GM18951 (cell line): Measurements from ENCODE around the gene ADAMTS2.

Source experiments
- POLR2A ChIP-seq: IDR thresholded peaks from 4 replicates; pipeline ENCODE4 v1.6.1; 2011; ENCODE audit warnings: mild to moderate bottlenecking; ENCODE audit not compliant: insufficient read length, insufficient read depth; ENCODE audit errors: extremely low read depth
- in situ Hi-C: fragments of 300-500 bp; cut with MboI; formaldehyde crosslinking; loops from one replicate; pipeline ENCODE4 v1.12.0; 2022; ENCODE audit warnings: low sequenced_read_pairs, mixed read lengths, inconsistent platforms; ENCODE audit not compliant: unreplicated experiment

ADAMTS2 gene

GRCh38 chr5:179312557-179313235 is 32.6 kb downstream of the ADAMTS2 start:
- TF ChIP-seq POLR2A = no peak

GRCh38 chr5:179311581-179311980 is 33.7 kb downstream of the ADAMTS2 start:
- TF ChIP-seq POLR2A = no peak
- in situ Hi-C loops = no loop called here

More at GRCh38 chr5:179312557-179313235, 32.6 kb downstream of the ADAMTS2 start:
- in situ Hi-C loops = no loop called here

- in situ Hi-C loops = no loop called here
- TF ChIP-seq POLR2A = no peak
These were observed 34.2 kb downstream of the ADAMTS2 start for GRCh38 chr5:179311091-179311470.

- no peak for TF ChIP-seq POLR2A
- in situ Hi-C loops = no loop called here
These were observed 34.7 kb downstream of the ADAMTS2 start for GRCh38 chr5:179310439-179311090.

- TF ChIP-seq POLR2A = no peak
- in situ Hi-C loops = no loop called here
These were observed 35.4 kb downstream of the ADAMTS2 start for GRCh38 chr5:179309751-179310320.

GRCh38 chr5:179309383-179309670 is 35.9 kb downstream of the ADAMTS2 start:
- in situ Hi-C loops = no loop called here

GRCh38 chr5:179308563-179309382 is 36.5 kb downstream of the ADAMTS2 start:
- in situ Hi-C loops = no loop called here
- TF ChIP-seq POLR2A = no peak

More at GRCh38 chr5:179309383-179309670, 35.9 kb downstream of the ADAMTS2 start:
- TF ChIP-seq POLR2A = no peak

- no peak for TF ChIP-seq POLR2A
- in situ Hi-C loops = no loop called here
These were observed 37.3 kb downstream of the ADAMTS2 start for GRCh38 chr5:179307931-179308471.

- no peak for TF ChIP-seq POLR2A
- in situ Hi-C loops = no loop called here
These were observed 38.1 kb downstream of the ADAMTS2 start for GRCh38 chr5:179307013-179307800.

GRCh38 chr5:179306191-179307012 is 38.9 kb downstream of the ADAMTS2 start:
- TF ChIP-seq POLR2A = no peak
- in situ Hi-C loops = no loop called here

- in situ Hi-C loops = no loop called here
- no peak for TF ChIP-seq POLR2A
These were observed 40.4 kb downstream of the ADAMTS2 start for GRCh38 chr5:179304871-179305270.

- in situ Hi-C loops = no loop called here
These were observed 40.8 kb downstream of the ADAMTS2 start for GRCh38 chr5:179304466-179304865.

More at GRCh38 chr5:179304466-179304865, 40.8 kb downstream of the ADAMTS2 start:
- TF ChIP-seq POLR2A = no peak
